GM19452 (cell line): Measurements from ENCODE around the gene ASB7.

Experiments used
- ATAC-seq: cut with Tn5 transposase; IDR thresholded peaks from one replicate; pipeline ENCODE4 v1.9.1; 2021; ENCODE audit not compliant: unreplicated experiment

ASB7 gene

GRCh38 chr15:100683434-100683833 lies 81.0 kb downstream of the ASB7 start:
- no peak for ATAC-seq

GRCh38 chr15:100684591-100684990 lies 82.2 kb downstream of the ASB7 start:
- no peak for ATAC-seq

GRCh38 chr15:100686021-100686724 lies 83.8 kb downstream of the ASB7 start:
- no peak for ATAC-seq

GRCh38 chr15:100686725-100687473 lies 84.5 kb downstream of the ASB7 start:
- ATAC-seq = no peak

GRCh38 chr15:100687582-100688141 lies 85.3 kb downstream of the ASB7 start:
- no peak for ATAC-seq

- ATAC-seq = no peak
These were observed 86.2 kb downstream of the ASB7 start for GRCh38 chr15:100688549-100689120.

GRCh38 chr15:100689131-100689899 lies 86.9 kb downstream of the ASB7 start:
- ATAC-seq = no peak

GRCh38 chr15:100690032-100690794 lies 87.8 kb downstream of the ASB7 start:
- no peak for ATAC-seq

- ATAC-seq = no peak
These were observed 88.4 kb downstream of the ASB7 start for GRCh38 chr15:100690795-100691158.

GRCh38 chr15:100691321-100691720 lies 88.9 kb downstream of the ASB7 start:
- no peak for ATAC-seq

- ATAC-seq = no peak
These were observed 89.9 kb downstream of the ASB7 start for GRCh38 chr15:100692246-100692645.

- ATAC-seq = no peak
These were observed 90.3 kb downstream of the ASB7 start for GRCh38 chr15:100692671-100693070.

- no peak for ATAC-seq
These were observed 91.1 kb downstream of the ASB7 start for GRCh38 chr15:100693451-100693850.

GRCh38 chr15:100694381-100695021 lies 92.1 kb downstream of the ASB7 start:
- no peak for ATAC-seq

- no peak for ATAC-seq
These were observed 92.7 kb downstream of the ASB7 start for GRCh38 chr15:100695048-100695447.

GRCh38 chr15:100696452-100696851 lies 94.1 kb downstream of the ASB7 start:
- ATAC-seq = no peak
